GM20431 (cell line): ENCODE data around the gene TULP3.

Experiments
- in situ Hi-C: fragments of 300-500 bp; cut with MseI, MboI; formaldehyde crosslinking; loops from one replicate; pipeline ENCODE4 v1.15.0; 2020; ENCODE audit warnings: low sequenced_read_pairs; ENCODE audit not compliant: unreplicated experiment

The TULP3 gene

GRCh38 chr12:2925322-2925995 lies 34.8 kb downstream of the TULP3 start:
- in situ Hi-C loops, result no loop called here

DNA sequence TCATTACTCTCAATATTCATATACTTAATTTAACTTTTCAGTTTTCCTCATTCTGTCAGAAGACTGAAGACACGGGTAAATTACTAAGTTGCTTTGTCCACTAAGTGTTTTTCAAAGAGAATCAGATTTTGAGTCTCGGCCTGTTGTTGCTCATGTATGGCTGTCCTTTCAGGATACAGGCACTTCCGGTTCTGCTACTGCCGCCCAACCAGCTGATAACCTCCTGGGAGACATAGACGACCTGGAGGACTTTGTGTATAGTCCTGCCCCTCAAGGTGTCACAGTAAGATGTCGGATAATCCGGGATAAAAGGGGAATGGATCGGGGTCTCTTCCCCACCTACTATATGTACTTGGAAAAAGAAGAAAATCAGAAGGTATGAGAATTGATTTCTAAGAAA lies 40.2 kb downstream of the TULP3 start:
- in situ Hi-C loops, result no loop called here

GRCh38 chr12:2933586-2933985 lies 42.9 kb downstream of the TULP3 start:
- in situ Hi-C loops, result no loop called here

GRCh38 chr12:2934371-2934770 lies 43.7 kb downstream of the TULP3 start:
- in situ Hi-C loops, result no loop called here

DNA sequence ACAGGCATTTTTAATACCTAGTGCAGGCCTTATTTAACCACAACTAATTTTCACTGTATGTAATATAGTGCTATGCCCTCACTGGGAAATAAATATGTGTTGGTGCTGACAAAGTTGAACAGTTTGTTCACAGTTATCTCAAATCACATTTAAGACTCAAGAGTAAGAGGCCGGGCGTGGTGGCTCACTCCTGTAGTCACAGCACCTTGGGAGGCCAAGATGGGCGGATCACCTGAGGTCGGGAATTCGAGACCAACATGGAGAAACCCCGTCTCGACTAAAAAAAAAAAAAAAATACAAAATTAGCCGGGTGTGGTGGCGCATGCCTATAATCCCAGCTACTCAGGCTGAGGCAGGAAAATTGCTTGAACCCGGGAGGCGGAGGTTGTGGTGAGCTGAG lies 45.6 kb downstream of the TULP3 start:
- in situ Hi-C loops, result no loop called here

DNA sequence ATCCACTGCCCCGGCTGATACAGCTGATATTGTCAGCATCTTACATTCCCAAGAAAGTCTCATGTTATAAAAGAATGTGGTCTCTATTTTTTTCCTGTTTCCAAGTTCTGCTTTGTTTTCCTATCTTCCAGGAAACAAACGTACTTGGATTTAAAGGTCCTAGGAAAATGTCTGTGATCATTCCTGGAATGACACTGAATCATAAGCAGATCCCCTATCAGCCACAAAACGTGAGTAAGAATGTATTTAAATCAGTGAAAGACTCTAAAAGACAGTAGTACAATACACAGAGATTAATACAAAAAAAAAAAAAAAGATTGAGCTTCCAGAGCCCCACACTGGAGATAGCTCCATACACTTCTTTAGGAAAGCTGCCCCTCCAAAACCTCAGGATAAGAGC lies 46.8 kb downstream of the TULP3 start:
- in situ Hi-C loops, result no loop called here

DNA sequence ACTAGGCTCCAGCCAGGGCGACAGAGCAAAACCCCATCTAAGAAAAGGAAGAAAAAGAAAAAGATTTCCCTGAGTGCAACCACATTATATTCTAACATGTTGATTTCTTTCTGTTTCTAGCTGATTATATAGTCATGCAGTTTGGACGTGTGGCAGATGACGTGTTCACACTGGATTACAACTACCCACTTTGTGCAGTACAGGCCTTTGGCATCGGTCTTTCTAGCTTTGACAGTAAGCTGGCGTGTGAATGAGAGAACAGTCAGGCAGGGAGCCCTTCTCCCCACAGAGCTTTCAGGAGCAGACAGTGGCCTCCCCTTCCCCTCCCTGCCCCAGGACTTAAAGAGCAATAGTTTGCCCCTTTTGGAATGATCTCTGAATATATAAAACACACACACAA lies 48.5 kb downstream of the TULP3 start:
- in situ Hi-C loops, result no loop called here

GRCh38 chr12:2940564-2940963 lies 49.9 kb downstream of the TULP3 start:
- in situ Hi-C loops, result no loop called here

- in situ Hi-C loops, result no loop called here
These were observed 50.8 kb downstream of the TULP3 start for GRCh38 chr12:2941524-2941923.

DNA sequence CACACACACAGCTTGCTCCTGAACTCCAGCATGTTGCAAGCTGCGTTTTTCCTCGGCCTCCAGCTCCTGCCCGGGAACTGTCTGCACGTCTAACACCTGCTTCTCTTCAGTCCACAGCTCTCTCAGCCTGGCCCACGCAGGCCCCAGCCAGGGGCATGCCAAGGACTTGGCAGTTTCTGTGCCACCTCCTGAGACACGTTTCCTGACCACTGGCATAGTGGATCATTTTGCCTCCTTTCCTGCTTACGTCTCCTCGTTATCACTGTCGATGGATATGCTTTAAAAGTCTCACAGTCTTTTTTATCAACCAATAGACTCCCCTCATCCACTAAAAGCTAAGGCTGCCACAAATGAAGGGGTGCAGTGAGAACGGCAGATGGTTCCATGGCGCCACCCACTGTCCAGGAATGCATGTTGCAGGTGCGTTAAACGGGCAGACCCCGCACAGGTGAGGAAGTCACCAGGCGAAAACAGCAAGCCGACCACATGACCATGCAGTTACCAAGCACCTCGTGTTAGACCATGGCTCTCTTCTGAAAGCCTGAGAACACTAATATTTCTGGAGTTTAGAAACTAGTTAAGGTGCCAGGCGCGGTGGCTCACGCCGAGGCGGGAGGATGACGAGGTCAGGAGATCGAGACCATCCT lies 53.8 kb downstream of the TULP3 start:
- in situ Hi-C loops, result no loop called here

- in situ Hi-C loops, result no loop called here
These were observed 58.7 kb downstream of the TULP3 start for GRCh38 chr12:2949411-2949810.

DNA sequence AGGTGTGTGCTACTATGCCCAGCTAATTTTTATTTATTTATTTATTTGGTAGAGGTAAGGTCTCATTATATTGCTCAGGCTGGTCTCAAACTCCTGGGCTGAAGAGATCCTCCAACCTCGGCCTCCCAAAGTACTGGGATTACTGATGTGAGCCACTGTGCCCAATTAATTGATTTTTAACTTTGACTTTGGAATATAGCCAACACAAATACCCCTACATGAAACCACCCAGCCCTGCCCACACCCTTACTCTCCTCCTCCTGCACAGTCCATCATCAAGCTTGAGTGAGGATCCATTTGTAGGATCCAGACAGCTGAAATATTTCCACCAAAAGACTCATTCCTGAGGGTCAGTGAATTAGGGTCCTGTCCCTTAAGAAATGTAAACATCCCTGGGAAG lies 65.2 kb downstream of the TULP3 start:
- in situ Hi-C loops, result no loop called here

- in situ Hi-C loops, result no loop called here
These were observed 67.2 kb downstream of the TULP3 start for GRCh38 chr12:2957816-2958431.

GRCh38 chr12:2958432-2959191 lies 67.9 kb downstream of the TULP3 start:
- in situ Hi-C loops, result no loop called here

DNA sequence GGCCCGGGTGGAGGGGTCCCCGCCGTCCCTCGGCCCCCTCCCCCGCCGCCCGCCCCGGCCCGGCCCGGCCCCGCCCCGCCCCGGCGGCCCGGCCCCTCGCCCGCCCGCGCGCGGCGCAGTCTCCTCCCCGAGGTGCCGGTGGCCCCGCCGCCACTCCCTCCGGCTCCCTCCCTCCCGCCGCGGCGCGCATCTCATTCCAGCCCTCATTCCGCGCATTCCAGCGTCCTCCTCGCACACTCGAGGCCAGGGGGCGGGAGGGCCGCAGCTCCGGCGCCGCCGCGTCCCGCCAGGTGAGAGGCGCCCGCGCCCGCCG lies 68.5 kb downstream of the TULP3 start, which contains the start of gene TEAD4:
Gene TEAD4, plus strand, starts transcription at position 206 of the 313 bp plus-strand sequence.
- in situ Hi-C loops, result no loop called here

GRCh38 chr12:2959505-2960389 lies 69.1 kb downstream of the TULP3 start:
- in situ Hi-C loops, result no loop called here

GRCh38 chr12:2960390-2960956 lies 69.8 kb downstream of the TULP3 start:
- in situ Hi-C loops, result no loop called here

DNA sequence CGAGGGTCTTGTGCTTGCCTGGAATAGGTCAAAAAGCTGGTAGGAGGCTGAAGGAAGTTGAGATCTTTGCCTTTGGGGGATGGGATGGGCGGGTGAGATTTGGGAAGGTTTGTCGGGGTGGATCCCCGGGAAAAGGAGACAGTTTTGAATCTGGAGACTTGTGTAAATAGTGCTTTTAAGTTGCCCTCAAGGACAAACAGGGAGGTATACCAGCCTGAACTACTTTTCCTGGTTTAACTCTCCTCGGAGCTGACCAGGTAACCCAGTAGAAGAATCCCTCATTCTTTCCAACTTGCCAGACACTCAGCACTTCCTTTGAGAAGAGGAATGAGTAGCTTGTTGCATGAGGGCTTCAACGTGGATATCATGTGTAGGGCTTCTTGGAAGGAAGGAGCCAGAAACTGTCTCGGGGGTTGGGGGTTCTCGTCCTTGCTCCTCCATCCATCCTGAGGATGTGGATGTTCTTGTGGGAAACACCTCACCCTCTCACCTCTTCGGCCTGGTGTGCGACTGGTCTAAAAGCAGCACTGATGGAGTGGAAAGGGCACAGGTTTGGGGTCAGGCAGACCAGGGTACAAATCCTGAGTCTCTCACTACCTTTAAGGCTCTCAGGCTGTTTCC lies 70.4 kb downstream of the TULP3 start:
- in situ Hi-C loops, result no loop called here

- in situ Hi-C loops, result no loop called here
These were observed 71.0 kb downstream of the TULP3 start for GRCh38 chr12:2961705-2962104.
